Activated T-cell treated with anti-CD3 and anti-CD28 coated beads, Interleukin-2, amount 50 U/mL, for 72 hours (primary cell): ENCODE data around the gene PPME1. TPM values are rescaled to one million over a fixed set of nuclear protein-coding genes. Genes with fewer than 3 reads are reported as not detected.

Experiments used
- ATAC-seq, 2 donors: fragments of 150-1000 bp; cut with Tn5 transposase; replicated peaks in 1 of 2; 2 replicates each; pipeline ENCODE4 v1.10.0; 2021; ENCODE audit warnings: moderate library complexity in 2 of 2, mild to moderate bottlenecking in 1 of 2
- DNase-seq, 2 donors: peaks; one replicate each; pipeline ENCODE4 v3.0.0; 2021 to 2022; ENCODE audit warnings: mixed read lengths in 1 of 2
- H3K27ac Mint-ChIP-seq: one replicate; pipeline ENCODE4 v1.8.0; 2022; ENCODE audit warnings: mild to moderate bottlenecking, moderate library complexity, mixed read lengths
- H3K27me3 Mint-ChIP-seq: one replicate; pipeline ENCODE4 v1.8.0; 2022; ENCODE audit warnings: low read depth, mixed read lengths
- H3K36me3 Mint-ChIP-seq, 2 donors: one replicate each; pipeline ENCODE4 v1.8.0; 2022; ENCODE audit warnings: mixed read lengths in 2 of 2, mild to moderate bottlenecking in 1 of 2; ENCODE audit not compliant: insufficient read depth in 2 of 2
- H3K4me1 Mint-ChIP-seq: one replicate; pipeline ENCODE4 v1.8.0; 2022; ENCODE audit warnings: low read depth, mixed read lengths
- H3K4me3 Mint-ChIP-seq, 2 donors: one replicate each; pipeline ENCODE4 v1.8.0; 2022; ENCODE audit warnings: mild to moderate bottlenecking in 2 of 2, mixed read lengths in 2 of 2, moderate library complexity in 2 of 2
- H3K9me3 Mint-ChIP-seq, 2 donors: one replicate each; pipeline ENCODE4 v1.8.0; 2022; ENCODE audit warnings: mixed read lengths in 2 of 2
- total RNA-seq, 2 donors: library from RNA; stranded (reverse); gene quantifications; one replicate each; pipeline ENCODE4 v1.2.3, GENCODE V29; 2022

PPME1 gene
- total RNA-seq, 2 donors from 2014 or later = 42.8 to 46.4 TPM

DNA sequence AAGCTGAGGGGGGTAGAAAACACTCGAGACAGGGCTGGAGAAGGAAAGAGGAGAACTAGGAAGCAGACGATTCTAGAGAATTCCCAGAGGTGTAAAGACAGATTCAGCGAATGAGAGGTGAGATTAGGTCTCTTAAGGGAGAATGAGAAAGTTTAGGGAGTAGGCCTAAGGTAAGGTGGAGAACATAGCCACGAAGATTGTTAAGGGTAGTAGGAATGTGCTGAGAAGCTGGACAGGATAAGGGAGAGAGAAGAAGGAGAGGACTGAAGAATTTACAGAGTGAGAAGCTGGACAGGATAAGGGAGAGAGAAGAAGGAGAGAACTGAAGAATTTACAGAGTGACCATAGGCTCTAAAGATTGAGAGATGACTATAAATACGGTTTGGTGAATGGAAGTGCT, 908 bp downstream of the PPME1 start:
- H3K36me3 Mint-ChIP-seq = no peaks in the 10 kb centered on the region
- no peak overlapping the region for H3K27ac Mint-ChIP-seq
- no peak overlapping the region for H3K4me3 Mint-ChIP-seq
- no peaks in the 10 kb centered on the region for H3K27me3 Mint-ChIP-seq
- ATAC-seq (no peak), DNase-seq (no peak)
- H3K4me1 Mint-ChIP-seq = peaks cover 6% of the 10 kb centered on the region
- H3K9me3 Mint-ChIP-seq = no peaks in the 10 kb centered on the region

DNA sequence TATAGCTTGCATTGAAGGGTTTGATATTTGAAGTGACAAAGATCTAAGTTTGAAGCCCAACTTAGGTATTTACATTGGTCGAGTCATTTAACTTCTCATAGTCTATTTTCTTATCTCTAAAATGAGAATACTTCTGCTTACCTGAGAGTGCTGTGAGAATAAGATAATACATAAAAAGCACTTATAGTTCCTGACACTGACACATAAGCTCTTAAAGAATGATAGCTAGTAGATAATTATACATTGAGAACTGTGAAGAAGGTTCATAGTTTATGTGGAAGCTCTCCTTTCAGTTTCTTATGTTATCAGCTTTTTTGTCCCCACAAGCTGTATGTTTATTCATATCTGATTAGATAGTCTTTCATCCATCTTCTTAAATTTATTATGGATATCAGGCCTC, 4.8 kb downstream of the PPME1 start:
- ATAC-seq (no peak), DNase-seq (no peak)
- Mint-ChIP-seq H3K4me1 (peaks cover 13% of the 10 kb centered on the region), H3K9me3 (no peaks in the 10 kb centered on the region), H3K4me3 (no peak overlapping the region), H3K27ac (no peak overlapping the region), H3K27me3 (no peaks in the 10 kb centered on the region), H3K36me3 (no peaks in the 10 kb centered on the region)

DNA sequence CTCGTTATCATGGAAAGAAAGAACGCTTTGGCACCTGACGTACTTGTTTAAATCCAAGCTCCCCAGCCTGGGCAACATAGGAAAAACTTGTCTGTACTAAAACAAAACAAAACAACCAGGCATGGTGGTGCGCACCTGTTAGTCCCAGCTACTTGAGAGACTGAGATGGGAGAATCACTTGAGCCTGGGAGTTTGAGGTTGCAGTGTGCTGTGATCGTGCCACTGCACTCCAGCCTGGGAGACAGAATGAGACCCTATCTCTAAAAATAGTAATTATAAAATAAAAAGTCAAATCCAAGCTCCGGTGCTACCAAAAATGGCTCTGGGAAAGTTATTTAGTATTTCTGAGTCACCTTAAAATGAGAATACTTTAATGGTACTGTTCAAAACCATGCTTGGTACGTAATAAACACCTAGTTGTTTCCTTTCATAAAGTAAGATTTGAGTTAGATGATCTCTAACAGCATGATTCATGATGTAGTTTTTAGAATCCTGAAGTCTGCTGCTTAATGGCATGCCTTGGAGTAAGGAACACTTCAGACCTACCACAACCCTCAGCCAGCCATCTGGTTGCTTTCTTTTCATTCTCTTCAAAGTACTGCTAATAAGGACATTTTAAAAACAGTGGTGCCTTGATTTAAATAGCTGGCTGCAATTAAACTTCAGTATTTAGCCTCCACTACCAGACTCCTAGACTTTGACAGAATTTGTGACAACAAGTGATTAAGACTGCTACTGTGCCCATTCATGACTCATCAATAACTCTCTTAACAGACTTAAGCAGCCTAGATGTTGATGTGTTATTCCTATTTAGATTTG, 8.4 kb downstream of the PPME1 start:
- DNase-seq (no peak), ATAC-seq (peak; percentile 41 to 72)
- Mint-ChIP-seq H3K27me3 (no peaks in the 10 kb centered on the region), H3K36me3 (peaks cover 0 to 2% of the 10 kb centered on the region in 2 donors), H3K9me3 (no peaks in the 10 kb centered on the region), H3K4me1 (peaks cover 9% of the 10 kb centered on the region), H3K4me3 (peak overlapping the region in 1 of 2 donors; percentile 1), H3K27ac (no peak overlapping the region)

DNA sequence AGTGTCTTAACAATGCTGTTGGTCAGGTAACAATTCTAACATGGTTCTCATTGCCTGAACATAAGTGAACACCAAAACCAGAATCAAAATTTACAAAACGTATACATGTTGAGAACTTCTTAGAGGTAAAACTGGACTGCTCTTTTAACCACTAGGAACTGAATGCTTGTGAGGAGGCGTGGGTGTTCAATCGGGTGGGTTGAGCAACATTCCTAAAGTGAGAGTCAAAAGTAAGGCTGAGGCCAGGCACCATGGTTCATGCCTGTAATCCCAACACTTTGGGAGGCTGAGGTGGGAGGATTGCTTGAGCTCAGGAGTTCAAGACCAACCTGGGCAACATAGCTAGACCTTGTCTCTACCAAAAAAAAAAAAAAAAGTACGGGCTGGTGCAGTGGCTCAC, 11.5 kb downstream of the PPME1 start:
- no peaks in the 10 kb centered on the region for H3K27me3 Mint-ChIP-seq
- H3K27ac Mint-ChIP-seq = no peak overlapping the region
- H3K4me1 Mint-ChIP-seq = peaks cover 6% of the 10 kb centered on the region
- H3K4me3 Mint-ChIP-seq = no peak overlapping the region
- H3K36me3 Mint-ChIP-seq = peaks cover 0 to 5% of the 10 kb centered on the region in 2 donors
- no peaks in the 10 kb centered on the region for H3K9me3 Mint-ChIP-seq
- DNase-seq (no peak), ATAC-seq (no peak)

DNA sequence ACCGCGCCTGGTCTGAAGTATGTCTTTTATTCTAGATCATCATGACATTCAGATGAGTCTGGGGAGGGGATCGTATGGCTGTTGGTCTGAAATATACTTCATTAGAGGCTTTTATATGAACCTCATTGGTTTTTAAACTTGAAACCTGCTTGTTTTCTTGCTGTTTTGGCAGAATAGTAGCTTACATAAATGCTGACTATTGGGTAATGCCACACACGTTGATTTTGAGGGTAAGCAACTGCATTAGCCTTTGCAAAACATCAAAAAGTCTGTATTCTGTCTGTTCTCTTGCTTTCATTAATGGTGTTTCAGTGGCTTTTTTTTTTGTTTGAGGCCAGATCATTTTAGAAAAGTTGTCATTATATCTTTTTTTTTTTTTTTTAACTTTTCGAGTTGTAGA, 14.2 kb downstream of the PPME1 start:
- H3K27me3 Mint-ChIP-seq = no peaks in the 10 kb centered on the region
- no peak overlapping the region for H3K27ac Mint-ChIP-seq
- DNase-seq (no peak), ATAC-seq (no peak)
- peaks cover 7% of the 10 kb centered on the region for H3K4me1 Mint-ChIP-seq
- H3K36me3 Mint-ChIP-seq = peaks cover 0 to 10% of the 10 kb centered on the region in 2 donors
- no peaks in the 10 kb centered on the region for H3K9me3 Mint-ChIP-seq
- H3K4me3 Mint-ChIP-seq = no peak overlapping the region

DNA sequence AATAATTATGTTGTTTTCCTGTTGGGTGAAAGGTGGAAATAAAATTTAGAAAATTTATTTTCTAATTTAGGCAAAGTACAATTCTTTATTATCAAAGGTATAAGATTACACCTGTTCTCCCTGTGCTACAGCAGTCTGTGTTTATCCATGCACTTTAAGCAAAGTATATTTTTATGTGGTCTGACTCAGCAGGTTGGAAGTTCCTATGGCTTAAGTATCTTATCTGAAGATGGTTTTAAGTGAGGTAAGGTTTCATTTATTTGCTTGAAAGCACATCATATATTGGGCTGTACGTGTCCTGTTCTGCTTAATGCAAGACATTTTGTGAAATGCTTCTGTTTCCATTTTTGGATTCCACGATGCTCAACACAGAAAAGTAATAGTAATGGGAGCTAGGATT, 14.6 kb downstream of the PPME1 start:
- no peak for ATAC-seq
- no peak for DNase-seq
- Mint-ChIP-seq H3K27me3 (no peaks in the 10 kb centered on the region), H3K4me3 (no peak overlapping the region), H3K36me3 (peaks cover 2 to 15% of the 10 kb centered on the region in 2 donors), H3K27ac (no peak overlapping the region), H3K9me3 (peaks cover 0 to 2% of the 10 kb centered on the region in 2 donors), H3K4me1 (peaks cover 7% of the 10 kb centered on the region)

DNA sequence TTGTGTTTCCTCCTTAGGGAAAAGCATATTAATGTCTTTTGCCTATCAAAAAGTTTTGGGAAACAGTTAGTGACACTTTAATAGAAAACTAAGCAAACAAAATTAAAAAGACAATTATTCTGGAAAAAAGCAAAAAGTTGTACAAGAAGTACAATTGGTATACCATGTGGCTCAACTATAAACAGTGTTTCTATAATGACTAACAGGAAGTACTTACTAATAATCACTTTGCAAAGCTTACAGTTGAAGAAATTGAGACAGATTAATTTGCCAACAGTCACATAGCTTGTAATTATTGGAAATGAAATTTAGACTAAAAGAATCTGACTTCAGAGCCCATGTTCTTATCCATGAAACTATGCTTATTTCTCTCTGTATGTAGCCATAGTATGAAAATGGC, 24.7 kb downstream of the PPME1 start:
- no peak for DNase-seq
- peaks cover 5 to 23% of the 10 kb centered on the region in 2 donors for H3K36me3 Mint-ChIP-seq
- H3K27ac Mint-ChIP-seq = no peak overlapping the region
- H3K9me3 Mint-ChIP-seq = peaks cover 3 to 12% of the 10 kb centered on the region in 2 donors
- ATAC-seq = no peak
- H3K27me3 Mint-ChIP-seq = no peaks in the 10 kb centered on the region
- H3K4me3 Mint-ChIP-seq = no peak overlapping the region
- H3K4me1 Mint-ChIP-seq = no peaks in the 10 kb centered on the region

DNA sequence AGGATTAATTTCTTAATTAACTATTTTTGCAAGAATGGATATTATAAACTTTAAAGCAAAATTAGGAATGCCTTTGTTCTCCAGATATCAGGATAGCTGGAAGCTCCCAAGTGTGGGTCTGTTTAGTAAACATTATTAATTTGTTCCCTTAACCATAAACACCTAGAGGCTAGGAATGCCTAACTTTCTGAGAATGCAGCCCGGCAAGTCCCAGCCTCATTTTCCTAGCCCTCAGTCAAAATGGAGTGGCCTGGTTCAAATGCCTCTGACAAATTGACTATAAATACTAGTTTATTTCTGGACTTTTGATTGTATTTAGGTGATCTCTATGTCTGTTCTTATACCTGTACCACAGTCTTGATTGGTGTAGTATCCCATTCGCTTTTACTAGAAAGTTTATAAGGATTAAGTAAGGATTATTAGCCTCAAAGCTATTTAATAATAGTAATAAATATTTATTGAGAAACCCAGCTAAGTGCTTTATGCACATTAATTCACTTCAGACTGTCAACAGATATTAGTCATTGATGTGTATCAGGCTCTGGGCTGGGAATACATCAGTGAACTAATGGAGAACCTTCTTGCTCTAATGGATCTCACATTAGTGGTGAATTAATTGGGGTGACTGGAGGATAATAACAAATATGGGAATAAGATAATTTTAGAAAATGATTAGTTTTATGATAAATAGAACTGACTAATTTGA, 25.8 kb downstream of the PPME1 start:
- H3K9me3 Mint-ChIP-seq = peaks cover 3 to 12% of the 10 kb centered on the region in 2 donors
- H3K27me3 Mint-ChIP-seq = no peaks in the 10 kb centered on the region
- no peak for ATAC-seq
- DNase-seq = no peak
- no peaks in the 10 kb centered on the region for H3K4me1 Mint-ChIP-seq
- no peak overlapping the region for H3K4me3 Mint-ChIP-seq
- H3K36me3 Mint-ChIP-seq = peaks cover 5 to 20% of the 10 kb centered on the region in 2 donors
- H3K27ac Mint-ChIP-seq = no peak overlapping the region

DNA sequence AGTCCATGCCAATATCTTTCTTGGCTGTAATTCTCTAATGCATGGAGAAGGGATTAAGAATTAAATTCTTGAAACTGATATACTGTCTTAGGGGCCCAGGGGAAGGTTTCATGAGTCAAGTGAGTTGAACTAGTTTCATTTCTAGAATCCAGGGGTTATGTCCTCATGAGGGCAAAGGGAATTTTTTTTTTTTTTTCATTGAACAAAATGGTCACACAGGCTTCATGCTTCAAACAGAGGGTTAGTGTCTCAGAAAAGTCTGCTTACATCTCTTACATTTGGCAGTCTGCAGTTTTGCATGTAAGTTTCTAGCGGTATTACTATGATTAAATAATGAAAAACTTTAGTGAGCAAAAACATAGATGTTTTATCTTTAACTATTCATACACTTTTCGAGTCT, 32.9 kb downstream of the PPME1 start:
- peaks cover 6 to 24% of the 10 kb centered on the region in 2 donors for H3K36me3 Mint-ChIP-seq
- no peaks in the 10 kb centered on the region for H3K27me3 Mint-ChIP-seq
- H3K4me3 Mint-ChIP-seq = peak overlapping the region in 1 of 2 donors; percentile 38
- no peak overlapping the region for H3K27ac Mint-ChIP-seq
- DNase-seq (no peak), ATAC-seq (no peak)
- H3K9me3 Mint-ChIP-seq = peaks cover 1 to 3% of the 10 kb centered on the region in 2 donors
- H3K4me1 Mint-ChIP-seq = peaks cover 22% of the 10 kb centered on the region

DNA sequence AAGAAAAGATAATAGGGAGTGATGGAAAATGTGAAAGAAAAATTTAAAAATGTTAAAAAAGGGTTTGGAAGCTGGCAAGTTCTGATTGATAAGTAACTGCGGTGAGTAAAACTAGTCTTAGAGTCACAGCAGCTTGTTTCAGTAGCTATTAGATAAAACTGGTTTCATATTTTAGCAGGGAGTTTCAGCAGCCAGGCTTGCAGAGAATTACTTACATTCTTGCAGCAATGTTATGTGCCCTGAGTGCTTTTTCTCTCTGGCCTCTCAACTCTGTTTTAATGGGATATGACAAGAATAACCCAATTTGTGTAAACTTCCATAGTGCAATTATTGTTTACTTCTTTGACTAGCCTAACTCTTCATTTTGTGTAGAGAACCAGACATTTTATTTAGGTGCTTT, 33.6 kb downstream of the PPME1 start:
- ATAC-seq (no peak), DNase-seq (no peak)
- Mint-ChIP-seq H3K36me3 (peaks cover 5 to 20% of the 10 kb centered on the region in 2 donors), H3K4me3 (peak overlapping the region in 1 of 2 donors; percentile 38), H3K27ac (peak overlapping the region; percentile 17), H3K9me3 (no peaks in the 10 kb centered on the region), H3K27me3 (no peaks in the 10 kb centered on the region), H3K4me1 (peaks cover 22% of the 10 kb centered on the region)

DNA sequence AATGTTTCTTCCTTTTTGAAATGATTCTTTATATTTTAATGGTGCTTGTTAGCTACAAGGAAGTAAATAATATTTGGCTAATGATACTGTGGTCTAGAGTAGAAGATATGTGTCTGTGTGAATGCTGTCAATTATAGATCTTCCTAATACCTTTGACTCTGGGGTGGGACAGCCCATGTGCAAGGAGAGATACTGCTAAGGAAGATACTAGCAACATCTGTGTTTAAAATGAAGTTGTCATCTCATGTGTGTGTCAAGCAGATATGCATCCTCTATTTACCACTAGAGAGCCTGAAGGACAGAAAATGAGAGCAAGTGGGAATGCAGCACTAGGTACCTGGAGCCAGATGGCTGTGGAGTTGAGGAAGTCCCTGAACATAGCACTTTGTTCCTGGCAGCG, 34.1 kb downstream of the PPME1 start:
- Mint-ChIP-seq H3K36me3 (peaks cover 5 to 20% of the 10 kb centered on the region in 2 donors), H3K27ac (no peak overlapping the region), H3K4me1 (peaks cover 22% of the 10 kb centered on the region), H3K9me3 (no peaks in the 10 kb centered on the region), H3K27me3 (no peaks in the 10 kb centered on the region), H3K4me3 (no peak overlapping the region)
- ATAC-seq = no peak
- no peak for DNase-seq

DNA sequence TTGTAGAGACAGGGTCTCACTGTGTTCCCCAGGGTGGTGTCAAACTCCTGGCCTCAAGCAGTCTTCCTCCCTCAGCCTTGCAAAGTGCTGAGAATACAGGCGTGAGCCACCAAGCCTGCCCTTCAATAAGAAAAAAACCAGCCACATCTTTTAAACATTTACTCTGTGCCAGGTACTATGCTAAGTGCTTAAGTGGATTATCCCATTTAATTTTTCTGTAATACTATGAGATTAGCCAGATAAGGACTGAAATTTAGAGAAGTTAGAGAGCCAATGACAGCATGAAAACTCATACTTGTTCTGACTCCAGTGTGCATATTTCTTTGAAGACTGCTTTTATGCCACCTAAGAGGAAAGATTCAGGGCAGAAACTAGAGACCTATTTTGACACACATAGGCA, 35.7 kb downstream of the PPME1 start:
- no peak for ATAC-seq

DNA sequence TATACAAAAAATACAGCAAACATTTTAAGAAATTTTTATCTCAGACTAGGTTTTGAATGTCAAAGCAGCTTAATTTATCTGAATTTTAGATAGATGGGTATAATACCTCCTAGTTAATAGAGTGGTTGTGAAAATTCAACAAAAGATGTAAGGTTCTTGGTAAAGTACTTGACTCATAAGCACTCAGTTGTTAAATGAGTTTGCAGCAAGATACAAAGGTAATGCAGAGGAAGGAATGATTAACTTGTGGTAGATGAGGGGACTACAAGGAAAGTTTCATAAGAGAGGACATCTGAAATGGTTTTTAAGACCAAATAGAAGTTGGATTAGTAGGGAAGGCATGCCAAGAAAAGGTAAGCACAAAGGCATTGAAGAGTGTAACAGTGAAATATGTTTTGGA, 37.4 kb downstream of the PPME1 start:
- peaks cover 13 to 27% of the 10 kb centered on the region in 2 donors for H3K36me3 Mint-ChIP-seq
- H3K4me3 Mint-ChIP-seq = no peak overlapping the region
- no peaks in the 10 kb centered on the region for H3K27me3 Mint-ChIP-seq
- DNase-seq = no peak
- H3K9me3 Mint-ChIP-seq = no peaks in the 10 kb centered on the region
- H3K4me1 Mint-ChIP-seq = peaks cover 22% of the 10 kb centered on the region
- H3K27ac Mint-ChIP-seq = no peak overlapping the region
- ATAC-seq = peak in 1 of 2 donors; percentile 44

More for the DNA sequence above, 35.7 kb downstream of the PPME1 start:
- Mint-ChIP-seq H3K27ac (no peak overlapping the region), H3K36me3 (peaks cover 5 to 27% of the 10 kb centered on the region in 2 donors), H3K4me1 (peaks cover 22% of the 10 kb centered on the region), H3K9me3 (no peaks in the 10 kb centered on the region), H3K4me3 (no peak overlapping the region), H3K27me3 (no peaks in the 10 kb centered on the region)
- DNase-seq = no peak
